HepG2 (cell line): ENCODE measurements around the gene GRIK4. TPM values are rescaled to one million over a fixed set of nuclear protein-coding genes. Genes with fewer than 3 reads are reported as not detected.

Experiments used
- ATAC-seq: fragments of 200-7000 bp; cut with Tn5 transposase; 3 replicates; pipeline ENCODE4 v1.9.1; 2020; ENCODE audit warnings: mild to moderate bottlenecking, moderate library complexity
- BruUV-seq: library from RNA; stranded (reverse); fragments of 400-500 nt; replicated peaks from 2 replicates; lab custom pipeline; 2021; lab: Mats Ljungman, UMichigan
- CTCF ChIA-PET: fragments of 300-600 bp; formaldehyde crosslinking; extraction: SDS; loops from one replicate; lab custom pipeline; 2021; ENCODE audit warnings: low total read pairs, inconsistent platforms, low intra/inter-chr PET ratio; lab: Yijun Ruan, JAX
- POLR2A ChIA-PET: fragments of 350-600 bp; sonication (Branson Sonifier 250); formaldehyde crosslinking; loops from one replicate; lab custom pipeline; 2020; ENCODE audit warnings: antibody characterized with exemption, inconsistent platforms; lab: Yijun Ruan, JAX
- DNase-seq: peaks from one replicate; pipeline ENCODE4 v3.0.0-alpha.2; 2015; ENCODE audit warnings: low spot score
- FAIRE-seq: peaks from 3 replicates; lab custom pipeline; 2011; peaks lifted over from hg19 to GRCh38; lab: Jason Lieb, UNC
- H2AFZ ChIP-seq: one replicate; pipeline ENCODE4 v1.6.1; 2011; ENCODE audit warnings: low read length, inconsistent platforms
- H3K27ac ChIP-seq: fragments of 300-600 bp; 3 replicates; pipeline ENCODE4 v1.8.0; 2011; ENCODE audit warnings: mixed run types, mild to moderate bottlenecking, mixed read lengths, low read length, inconsistent platforms; ENCODE audit not compliant: insufficient read depth; ENCODE audit errors: extremely low read length
- H3K27me3 ChIP-seq, 2 experiments: fragments of 200-600 bp in 1 of 2; 2 replicates in 1 of 2; 3 replicates in 1 of 2; pipeline versions ENCODE4 v1.6.0 to v1.8.0; 2011; ENCODE audit warnings: low read length in 2 of 2, mild to moderate bottlenecking in 2 of 2, moderate library complexity in 2 of 2, inconsistent platforms in 1 of 2; ENCODE audit not compliant: insufficient read depth in 2 of 2, control insufficient read depth in 1 of 2
- H3K36me3 ChIP-seq, 2 experiments: fragments of 200-600 bp in 1 of 2; replicated peaks in 1 of 2; 2 replicates in 1 of 2; 3 replicates in 1 of 2; pipeline versions ENCODE4 v1.5.1 to v1.8.0; 2011; ENCODE audit warnings: low read length in 2 of 2, inconsistent platforms in 1 of 2; ENCODE audit not compliant: insufficient read depth in 2 of 2, control insufficient read depth in 1 of 2
- H3K4me1 ChIP-seq: 2 replicates; pipeline ENCODE4 v1.5.1; 2012; ENCODE audit warnings: low read length, inconsistent platforms; ENCODE audit not compliant: insufficient read depth
- H3K4me2 ChIP-seq: 2 replicates; pipeline ENCODE4 v1.6.0; 2011; ENCODE audit warnings: low read depth, low read length, inconsistent platforms
- H3K4me3 ChIP-seq, 3 experiments: fragments of 200-600 bp in 1 of 3; sonication (generic), shearing (Covaris generic) in 1 of 3; replicated peaks in 1 of 3; 2 replicates each; pipeline ENCODE4 v1.5.1; 2011 to 2016; ENCODE audit warnings: low read length in 3 of 3, inconsistent platforms in 2 of 3, low read depth in 2 of 3, mild to moderate bottlenecking in 2 of 3, control low read depth in 1 of 3, mixed read lengths in 1 of 3; ENCODE audit not compliant: insufficient read depth in 1 of 3
- H3K79me2 ChIP-seq: one replicate; pipeline ENCODE4 v1.6.1; 2011; ENCODE audit warnings: low read length, inconsistent platforms; ENCODE audit not compliant: insufficient read depth
- H3K9ac ChIP-seq: 2 replicates; pipeline ENCODE4 v1.6.0; 2011; ENCODE audit warnings: mild to moderate bottlenecking, low read depth, low read length, inconsistent platforms; ENCODE audit not compliant: insufficient read depth
- H3K9me3 ChIP-seq: 2 replicates; pipeline ENCODE4 v1.5.1; 2012; ENCODE audit warnings: mild to moderate bottlenecking, low read length
- H4K20me1 ChIP-seq: 2 replicates; pipeline ENCODE4 v1.6.0; 2011; ENCODE audit warnings: inconsistent platforms, mild to moderate bottlenecking, low read length, moderate library complexity; ENCODE audit not compliant: insufficient read depth
- BATF2 ChIP-seq: sonication (generic); formaldehyde crosslinking; IDR thresholded peaks from 2 replicates; pipeline ENCODE4 v1.8.0; 2022; ENCODE audit warnings: mild to moderate bottlenecking, missing genetic modification reagents, moderate library complexity
- CREB3 ChIP-seq: sonication (generic); formaldehyde crosslinking; IDR thresholded peaks from 2 replicates; pipeline ENCODE4 v1.5.0; 2020; ENCODE audit warnings: missing genetic modification reagents
- CTCF ChIP-seq: sonication (generic); formaldehyde crosslinking; IDR thresholded peaks from 2 replicates; pipeline ENCODE4 v1.5.0; 2020; ENCODE audit warnings: mild to moderate bottlenecking, missing genetic modification reagents, moderate library complexity
- HMG20B ChIP-seq: conservative IDR thresholded peaks from 2 replicates; pipeline ENCODE4 v1.6.1; 2016; ENCODE audit warnings: missing genetic modification reagents, missing compliant biosample characterization
- NR1H2 ChIP-seq: sonication (generic); formaldehyde crosslinking; IDR thresholded peaks from 2 replicates; pipeline ENCODE4 v1.8.1; 2022; ENCODE audit warnings: low read depth, missing genetic modification reagents, borderline replicate concordance
- ZNF180 ChIP-seq: sonication (generic); formaldehyde crosslinking; IDR thresholded peaks from 2 replicates; pipeline ENCODE4 v1.4.0; 2020; ENCODE audit warnings: low read depth, missing genetic modification reagents, borderline replicate concordance
- WGBS: methylation state at CpG from one replicate; pipeline ENCODE4 v1.1.6; 2017; ENCODE audit warnings: low lambda C conversion rate; 5-methylcytosine and 5-hydroxymethylcytosine counted together
- in situ Hi-C: cut with HindIII; loops from 2 replicates; pipeline ENCODE4 v1.10.0; 2017; ENCODE audit warnings: low pct_unique_long_range_greater_than_20kb; ENCODE audit not compliant: extremely low pct_ligation_motif_present
- intact Hi-C: fragments of 100-400 bp; cut with micrococcal nuclease; formaldehyde crosslinking; loops from one replicate; pipeline ENCODE4 v1.10.0; 2022; ENCODE audit not compliant: unreplicated experiment
- polyA plus RNA-seq, 8 experiments: library from polyadenylated mRNA; depleted of rRNA in 3 of 8; stranded (reverse) in 7 of 8; unstranded in 1 of 8; fragments of >200 nt; fragmentation: Illumina TruSeq in 4 of 8; extraction: Trizol in 4 of 8; gene quantifications; 2 replicates each; pipeline versions ENCODE4 v1.2.1 to v1.2.3, GENCODE V29; 2011 to 2016; ENCODE audit warnings: low read depth in 4 of 8, missing spikeins in 1 of 8, mixed read lengths in 1 of 8; ENCODE audit not compliant: insufficient read depth in 1 of 8
- total RNA-seq, 5 experiments: library from RNA; depleted of rRNA; stranded (reverse); fragments of >200 nt; fragmentation: Illumina TruSeq; extraction: Trizol; gene quantifications; 2 replicates each; pipeline ENCODE4 v1.2.3, GENCODE V29; 2016; ENCODE audit warnings: low read depth in 1 of 5

GRIK4 gene
- total and polyA plus RNA-seq, 2 of the 13 experiments (the other 11 are each of a cell fraction or from before 2014, with no cell fraction given), result 0.04 to 0.07 TPM

- Histone ChIP-seq H3K79me2 (no peaks in the 10 kb centered on the region), H3K9ac (no peak overlapping the region), H2AFZ (no peak overlapping the region), H3K4me2 (no peak overlapping the region), H3K36me3 (no peaks in the 10 kb centered on the region), H3K4me3 (no peak overlapping the region), H4K20me1 (no peaks in the 10 kb centered on the region), H3K9me3 (no peaks in the 10 kb centered on the region), H3K27me3 (peaks cover 0 to 10% of the 10 kb centered on the region in 2 experiments; a peak in 2 of 5 replicates), H3K27ac (no peak overlapping the region), H3K4me1 (peaks cover 3% of the 10 kb centered on the region; the same call in 1 of the 2 replicates)
- intact Hi-C loops, result no loop called here
- TF ChIP-seq CREB3 (CRISPR knock-in tag) (no peak), BATF2 (no peak), NR1H2 (CRISPR knock-in tag) (no peak), HMG20B (no peak)
- FAIRE-seq (no peak), ATAC-seq (no peak), DNase-seq (no peak)
- in situ Hi-C loops, result no loop called here
- 34% methylated on average over 6 of the region's 8 CpGs for whole genome bisulfite sequencing
- POLR2A ChIA-PET, result no interaction called here
- CTCF ChIA-PET, result no interaction called here
- no TSS peak for BruUV-seq
Measured at GRCh38 chr11:120574876-120575275, 63.3 kb downstream of the GRIK4 start.

GRCh38 chr11:120575461-120575860, 63.9 kb downstream of the GRIK4 start:
- WGBS, result 49% methylated on average over 8 of the region's 9 CpGs
- intact Hi-C loops, result no loop called here
- Histone ChIP-seq H3K27me3 (peaks cover 0 to 10% of the 10 kb centered on the region in 2 experiments; a peak in 2 of 5 replicates), H4K20me1 (no peaks in the 10 kb centered on the region), H3K27ac (no peak overlapping the region), H3K36me3 (no peaks in the 10 kb centered on the region), H3K79me2 (no peaks in the 10 kb centered on the region), H2AFZ (no peak overlapping the region), H3K4me2 (no peak overlapping the region), H3K9ac (no peak overlapping the region), H3K9me3 (no peaks in the 10 kb centered on the region), H3K4me1 (no peaks in the 10 kb centered on the region), H3K4me3 (no peak overlapping the region)
- TF ChIP-seq CTCF (CRISPR knock-in tag) (peak; percentile 4; the same call in 1 of the 2 replicates), ZNF180 (CRISPR knock-in tag) (no peak)
- CTCF ChIA-PET, result no interaction called here
- POLR2A ChIA-PET, result no interaction called here
- no TSS peak for BruUV-seq
- ATAC-seq (no peak), FAIRE-seq (no peak), DNase-seq (no peak)
- in situ Hi-C loops, result no loop called here
